GM10847 (cell line): ENCODE data around the gene AKR1A1.

ENCODE experiments used
- POLR2A ChIP-seq: IDR thresholded peaks from 2 replicates; pipeline ENCODE4 v1.6.1; 2011; ENCODE audit not compliant: insufficient read length; ENCODE audit errors: extremely low read depth

Gene AKR1A1

GRCh38 chr1:45522324-45523104 is 28.1 kb upstream of the AKR1A1 start:
- TF ChIP-seq POLR2A: no peak

- TF ChIP-seq POLR2A: no peak
These were observed 24.4 kb upstream of the AKR1A1 start for GRCh38 chr1:45526135-45526644.

GRCh38 chr1:45530632-45531135 is 19.9 kb upstream of the AKR1A1 start:
- TF ChIP-seq POLR2A: no peak

GRCh38 chr1:45531873-45532272 is 18.8 kb upstream of the AKR1A1 start:
- no peak for TF ChIP-seq POLR2A

- no peak for TF ChIP-seq POLR2A
These were observed 14.4 kb upstream of the AKR1A1 start for GRCh38 chr1:45535988-45536766.

- no peak for TF ChIP-seq POLR2A
These were observed 13.7 kb upstream of the AKR1A1 start for GRCh38 chr1:45536886-45537285.

- no peak for TF ChIP-seq POLR2A
These were observed 9.4 kb upstream of the AKR1A1 start for GRCh38 chr1:45541193-45541592.

- no peak for TF ChIP-seq POLR2A
These were observed 8.0 kb upstream of the AKR1A1 start for GRCh38 chr1:45542591-45542990.

- TF ChIP-seq POLR2A: no peak
These were observed 6.8 kb upstream of the AKR1A1 start for GRCh38 chr1:45543581-45544417.

- no peak for TF ChIP-seq POLR2A
These were observed 6.1 kb upstream of the AKR1A1 start for GRCh38 chr1:45544530-45544929.

- no peak for TF ChIP-seq POLR2A
These were observed 5.6 kb upstream of the AKR1A1 start for GRCh38 chr1:45545019-45545493.

- TF ChIP-seq POLR2A: no peak
These were observed 4.9 kb upstream of the AKR1A1 start for GRCh38 chr1:45545553-45546310.

- no peak for TF ChIP-seq POLR2A
These were observed 1.1 kb downstream of the AKR1A1 start for GRCh38 chr1:45551684-45552083.

- TF ChIP-seq POLR2A: no peak
These were observed 1.7 kb downstream of the AKR1A1 start for GRCh38 chr1:45552331-45552730.
